Measurements from ENCODE around the gene DIS3L2. TPM values are rescaled to one million over a fixed set of nuclear protein-coding genes. Genes with fewer than 3 reads are reported as not detected.
"Not testable (repeated sequence)": the region's sequence is repeated elsewhere in the genome, so short reads cannot be mapped to it uniquely, and the experiment has no call there.

The DIS3L2 gene
- total RNA-seq, 2 experiments from 2014 or later = 30.6 to 33.7 TPM

GRCh38 chr2:232320443-232320803 is 358.9 kb downstream of the DIS3L2 start:
- CTCF ChIA-PET = interaction anchor here (1.5 to 2.5 kb wide), 2 partner anchors 13 to 395 kb away, joined by 5 to 8 read pairs; no protein-coding TSS in a partner anchor
- POLR2A ChIA-PET = no interaction called here

GRCh38 chr2:232321156-232321816 is 359.8 kb downstream of the DIS3L2 start:
- POLR2A ChIA-PET = no interaction called here

DNA sequence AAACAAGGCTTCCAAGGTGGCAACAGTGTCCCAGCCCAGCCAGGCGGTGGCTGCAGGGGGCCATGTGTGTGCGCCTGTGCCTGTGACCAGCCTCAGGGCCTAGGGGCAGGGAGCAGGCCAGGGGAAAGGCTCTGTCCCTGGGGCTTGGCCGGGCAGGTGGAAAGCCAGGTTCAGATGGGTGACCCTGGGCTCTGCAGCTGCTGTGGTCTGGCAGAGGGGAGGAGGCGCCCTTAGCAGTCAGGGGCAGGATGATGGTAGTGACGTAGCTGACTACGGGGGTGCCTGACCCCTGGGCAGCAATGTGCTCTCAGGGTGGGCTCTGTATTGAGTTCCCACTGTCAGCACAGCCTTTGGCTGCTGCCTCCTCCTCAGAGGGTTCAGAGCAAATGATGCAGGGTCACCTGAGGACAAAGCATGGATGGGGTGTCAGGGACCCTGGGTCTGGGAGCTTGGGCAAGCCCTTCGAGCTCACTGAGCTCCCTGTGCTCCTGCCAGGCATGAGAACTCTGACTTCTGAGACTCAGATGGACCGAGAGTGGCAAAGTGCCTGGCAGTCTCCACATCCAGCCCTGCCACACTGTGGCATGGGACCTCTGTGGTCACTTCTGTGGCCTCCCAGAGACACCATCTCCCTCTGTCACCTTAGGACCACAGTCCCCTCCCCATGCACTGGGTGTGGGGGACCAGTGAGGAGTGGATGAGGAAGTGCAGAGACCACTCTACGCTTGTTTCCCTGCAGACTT is 360.5 kb downstream of the DIS3L2 start:
- ChIA-PET CTCF (interaction anchor here (2.5 kb wide), 1 partner anchor 397 kb away, joined by 8 read pairs; no protein-coding TSS in a partner anchor), POLR2A (no interaction called here)

More at GRCh38 chr2:232321156-232321816, 359.8 kb downstream of the DIS3L2 start:
- CTCF ChIA-PET = interaction anchor here (1.5 to 2.5 kb wide), 2 partner anchors 14 to 396 kb away, joined by 5 to 8 read pairs; no protein-coding TSS in a partner anchor

DNA sequence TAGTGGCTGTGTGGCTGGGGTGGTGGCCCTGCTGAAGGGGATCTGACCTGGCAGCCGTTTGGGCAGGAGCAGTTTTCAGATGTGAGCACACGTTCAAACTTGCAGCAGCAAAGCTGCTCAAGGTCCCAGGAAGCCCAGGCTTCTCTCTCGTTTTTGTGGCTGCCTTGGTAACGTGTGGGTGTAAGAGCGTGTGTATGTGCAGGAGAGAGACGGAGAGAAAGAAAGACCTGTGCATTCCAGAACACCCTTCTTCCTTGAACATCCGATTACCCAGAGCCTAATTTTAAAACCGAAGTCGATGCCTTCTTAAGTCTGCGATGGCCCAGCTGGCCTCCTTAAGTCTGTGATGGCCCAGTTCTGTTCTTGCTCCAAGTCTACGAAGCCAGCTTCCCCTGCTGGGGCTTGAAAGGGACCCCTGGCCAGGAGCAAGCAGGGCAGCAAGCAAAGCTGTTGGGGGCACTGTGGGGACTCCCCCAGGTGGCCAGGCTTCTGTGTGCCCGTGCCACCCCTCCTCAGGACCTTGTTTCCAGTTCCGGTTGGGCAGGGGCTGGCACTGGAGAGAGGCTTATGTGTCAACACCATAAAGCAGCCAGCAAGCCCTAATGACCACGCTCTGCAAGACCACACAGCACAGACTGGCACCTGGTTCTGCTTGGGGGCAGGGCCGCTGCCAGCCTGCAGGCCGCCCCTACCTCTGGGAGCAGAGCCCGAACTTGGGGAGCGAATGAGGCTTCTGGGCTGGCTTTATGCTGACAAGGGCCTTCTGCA is 361.2 kb downstream of the DIS3L2 start:
- ChIA-PET CTCF (interaction anchor here (0.6 to 2.5 kb wide), 3 partner anchors 11 to 397 kb away, joined by 3 to 8 read pairs (median 3); no protein-coding TSS in a partner anchor), POLR2A (no interaction called here)

GRCh38 chr2:232323328-232323650 is 361.8 kb downstream of the DIS3L2 start:
- CTCF ChIA-PET = interaction anchor here (0.6 to 1.1 kb wide), 2 partner anchors 11 to 149 kb away, joined by 3 read pairs; no protein-coding TSS in a partner anchor

DNA sequence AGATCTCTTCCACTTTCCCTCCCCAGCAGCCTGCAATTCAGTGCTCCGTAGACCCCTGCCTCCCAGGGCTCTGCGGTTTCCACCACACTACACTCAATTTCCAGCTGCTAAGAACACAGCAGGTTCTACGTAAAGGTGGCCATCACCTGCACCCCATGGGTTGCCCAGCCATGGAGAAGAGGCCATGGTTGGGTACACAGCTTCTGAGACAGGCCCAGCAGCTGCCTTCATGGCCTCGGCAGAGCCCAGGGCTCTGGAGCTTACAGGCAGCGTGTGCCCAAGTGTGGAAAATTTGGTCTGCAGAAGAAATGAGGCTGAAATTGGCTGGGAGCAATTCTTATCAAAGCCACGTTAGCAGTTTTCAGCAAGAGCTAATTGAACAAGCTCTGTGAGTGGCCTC is 362.5 kb downstream of the DIS3L2 start:
- POLR2A ChIA-PET = not testable (repeated sequence)
- CTCF ChIA-PET = interaction anchor here (3.2 to 3.5 kb wide), 2 partner anchors 9 to 398 kb away, joined by 19 to 31 read pairs; partner anchors contain the start of gene NPPC

More at GRCh38 chr2:232323328-232323650, 361.8 kb downstream of the DIS3L2 start:
- POLR2A ChIA-PET = no interaction called here

DNA sequence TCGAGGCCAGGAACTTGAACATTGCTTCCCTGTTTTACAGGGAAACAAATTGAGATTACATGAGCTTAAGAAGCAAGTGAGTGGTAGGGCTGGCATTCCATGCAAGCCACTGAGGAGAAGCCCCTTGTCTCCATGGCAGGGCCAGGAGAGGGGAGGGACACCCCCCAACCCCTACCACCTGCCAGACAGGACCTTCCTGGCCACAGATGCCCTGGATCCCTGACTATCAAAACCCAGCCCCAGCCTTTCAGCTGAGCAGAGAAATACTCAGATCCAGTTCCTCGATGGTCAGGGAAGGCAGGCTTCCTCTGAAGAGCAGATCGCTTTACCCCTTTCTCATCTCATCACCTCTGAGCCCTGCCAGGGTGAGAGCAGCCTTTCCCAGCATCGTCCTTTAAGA is 363.3 kb downstream of the DIS3L2 start:
- CTCF ChIA-PET = interaction anchor here (1.8 to 3.5 kb wide), 4 partner anchors 10 to 418 kb away, joined by 4 to 31 read pairs (median 20); partner anchors contain the start of gene NPPC
- POLR2A ChIA-PET = no interaction called here

DNA sequence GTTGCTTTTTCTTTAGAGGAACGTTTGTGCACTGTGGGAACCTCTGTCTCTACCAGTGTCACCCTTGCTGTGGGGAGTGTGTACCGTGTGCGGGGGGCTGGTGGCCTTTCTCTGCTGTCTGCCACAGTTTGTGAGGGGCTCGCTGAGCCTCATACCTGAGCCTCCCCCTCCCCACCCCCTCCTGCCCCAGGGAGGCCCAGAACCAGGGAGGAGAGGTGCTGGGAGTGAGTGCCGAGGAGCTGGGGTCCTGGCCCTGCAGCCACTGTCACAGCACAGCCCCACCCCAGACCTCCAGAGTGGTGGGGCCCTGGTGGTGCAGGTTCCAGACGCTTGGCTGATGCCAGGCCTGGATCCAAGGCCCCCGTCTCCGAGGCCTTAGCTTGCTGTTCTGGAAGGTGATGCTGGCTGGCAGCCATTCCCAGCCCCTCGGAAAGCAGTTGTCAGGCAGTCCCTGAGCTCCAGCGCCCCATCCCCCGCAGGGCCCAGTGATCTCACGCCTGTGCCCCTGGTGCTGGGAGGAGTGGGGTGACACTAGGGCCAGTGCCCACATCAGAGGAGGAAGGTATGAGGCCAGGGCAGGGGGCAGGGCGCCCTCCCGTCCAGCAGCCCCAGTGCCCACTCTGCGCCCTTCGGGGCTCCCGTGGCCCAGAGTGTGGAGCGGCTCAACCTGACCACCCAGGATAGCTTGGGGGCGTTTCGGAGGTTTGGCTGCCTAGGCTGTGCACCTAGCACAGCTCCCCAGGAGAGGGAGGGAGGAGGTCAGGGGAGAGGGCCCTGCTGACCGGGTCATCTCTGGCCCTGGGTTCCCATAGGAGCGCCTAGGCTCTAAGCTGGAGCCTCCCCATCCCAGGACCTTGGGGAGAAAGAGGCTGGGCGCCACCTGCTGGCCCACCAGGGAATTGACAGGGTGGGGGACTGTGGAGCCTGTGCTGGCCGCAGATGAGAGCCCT is 364.1 kb downstream of the DIS3L2 start:
- ChIA-PET POLR2A (no interaction called here), CTCF (interaction anchor here (0.7 to 3.6 kb wide), 11 partner anchors 11 to 419 kb away, joined by 3 to 31 read pairs (median 3); partner anchors contain the start of gene NPPC)

DNA sequence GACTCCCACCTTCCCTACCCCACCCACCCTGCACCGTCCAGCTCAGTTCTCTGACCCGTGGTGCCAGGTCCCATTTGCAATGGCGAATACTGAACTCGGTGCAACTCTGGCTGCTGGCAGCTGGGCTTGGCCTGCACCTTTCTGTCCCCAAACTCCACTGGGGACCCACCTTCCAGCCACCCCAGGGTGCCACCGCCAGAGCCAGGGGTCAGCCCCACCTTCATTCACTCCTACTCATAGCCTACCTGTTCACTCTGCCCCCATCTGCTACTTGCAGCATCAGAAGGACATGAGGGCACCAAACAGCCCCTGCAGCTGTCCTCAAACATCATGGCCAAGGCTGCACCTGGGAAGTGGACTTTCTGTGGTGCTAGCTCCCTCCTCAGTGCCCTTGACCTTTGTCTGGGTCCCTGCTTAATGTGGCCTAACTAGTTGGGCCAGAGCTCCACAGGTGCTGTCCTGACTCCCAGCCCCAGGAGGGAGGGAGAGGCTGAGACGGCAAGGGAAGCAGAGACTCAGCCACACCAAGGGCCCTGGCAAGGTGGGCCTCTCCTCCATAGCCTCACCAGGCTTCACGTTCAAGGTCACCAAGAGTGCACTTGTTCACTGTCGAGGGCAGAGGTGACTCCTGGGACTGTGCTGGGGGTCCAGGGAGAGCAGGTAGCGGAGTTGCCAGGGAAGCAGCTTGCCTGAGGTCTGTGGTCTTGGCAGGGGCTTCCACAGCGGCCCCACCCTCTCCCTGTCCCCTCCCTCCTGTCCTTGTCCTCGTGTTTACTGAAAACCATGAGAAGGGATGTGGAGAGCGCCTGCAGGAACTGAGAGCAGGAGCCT is 365.0 kb downstream of the DIS3L2 start:
- CTCF ChIA-PET = interaction anchor here (0.9 to 3.6 kb wide), 12 partner anchors 11 to 420 kb away, joined by 3 to 31 read pairs (median 4); partner anchors contain the start of gene NPPC
- POLR2A ChIA-PET = not testable (repeated sequence)

- CTCF ChIA-PET = interaction anchor here (0.5 to 3.6 kb wide), 12 partner anchors 10 to 1908 kb away, joined by 3 to 31 read pairs (median 5); partner anchors contain the start of gene NPPC
- POLR2A ChIA-PET = no interaction called here
These were observed 365.9 kb downstream of the DIS3L2 start for GRCh38 chr2:232327105-232328031.

DNA sequence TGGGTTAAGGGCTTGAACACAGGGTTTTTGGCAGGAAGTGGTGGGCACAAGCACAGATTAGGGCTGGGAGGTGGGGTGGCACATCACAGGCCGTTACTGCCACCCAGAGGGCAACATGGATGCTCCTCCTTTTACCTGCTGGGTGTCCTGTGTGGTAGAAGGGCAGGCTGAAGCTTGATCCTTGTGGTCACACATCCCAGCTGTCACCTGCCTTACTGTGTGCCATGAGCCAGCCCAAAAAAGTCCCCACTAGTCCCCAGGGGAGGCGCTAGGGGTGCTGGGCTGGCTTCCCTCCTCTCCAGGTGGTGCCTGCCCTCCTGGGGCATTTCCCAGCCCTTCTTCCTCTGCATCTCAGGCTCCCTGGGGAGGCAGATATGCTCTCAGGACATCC is 366.5 kb downstream of the DIS3L2 start:
- ChIA-PET POLR2A (no interaction called here), CTCF (interaction anchor here (1.0 to 3.6 kb wide), 5 partner anchors 11 to 422 kb away, joined by 3 to 21 read pairs (median 8); no protein-coding TSS in a partner anchor)

DNA sequence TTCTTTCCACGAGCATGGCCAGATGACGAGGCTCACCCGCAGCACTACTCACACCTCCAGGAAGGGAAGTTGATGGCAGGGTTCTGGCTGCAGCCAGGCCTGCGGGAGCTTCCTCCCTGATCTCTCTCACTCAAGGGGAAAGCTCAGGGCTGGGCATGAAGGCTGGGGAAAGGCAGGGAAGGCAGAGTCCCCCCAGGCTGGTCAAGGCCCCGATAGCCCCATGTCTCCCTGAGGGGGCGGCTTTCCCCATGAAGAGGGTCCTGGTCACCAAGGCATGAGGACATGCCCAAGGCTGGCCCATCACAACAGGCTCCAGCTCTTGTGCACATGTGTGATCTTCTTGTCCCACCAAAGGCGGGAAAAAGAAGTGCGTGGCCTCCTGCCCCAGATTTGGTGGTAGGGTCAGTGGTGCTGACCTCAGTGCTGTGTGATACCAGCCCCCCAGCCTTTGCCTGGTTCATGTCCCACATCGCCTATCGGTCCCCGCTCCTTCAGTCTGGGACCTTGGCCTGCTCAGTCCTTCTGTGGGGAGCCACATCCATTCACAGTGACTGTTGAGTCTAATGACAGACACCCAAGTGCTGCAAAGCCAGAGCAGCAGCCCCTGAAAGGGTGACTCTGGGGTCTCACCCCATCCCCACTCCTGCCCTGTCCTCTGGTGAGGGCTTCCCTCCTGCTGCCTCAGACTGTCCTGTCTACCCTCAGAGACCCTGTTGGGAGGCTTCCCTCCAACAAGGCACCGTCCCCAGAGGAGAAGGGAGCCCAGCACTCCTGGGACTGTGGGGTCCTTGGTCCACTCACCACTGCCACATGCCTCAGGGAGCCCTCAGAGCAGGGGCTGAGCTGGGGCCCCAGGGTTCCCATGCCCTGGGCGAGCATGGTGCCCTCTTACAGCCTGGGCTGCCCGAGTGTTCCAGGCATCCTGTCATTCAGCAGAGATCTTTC is 367.3 kb downstream of the DIS3L2 start:
- CTCF ChIA-PET = interaction anchor here (3.6 kb wide), 1 partner anchor 19 kb away, joined by 16 read pairs; no protein-coding TSS in a partner anchor
- POLR2A ChIA-PET = no interaction called here

DNA sequence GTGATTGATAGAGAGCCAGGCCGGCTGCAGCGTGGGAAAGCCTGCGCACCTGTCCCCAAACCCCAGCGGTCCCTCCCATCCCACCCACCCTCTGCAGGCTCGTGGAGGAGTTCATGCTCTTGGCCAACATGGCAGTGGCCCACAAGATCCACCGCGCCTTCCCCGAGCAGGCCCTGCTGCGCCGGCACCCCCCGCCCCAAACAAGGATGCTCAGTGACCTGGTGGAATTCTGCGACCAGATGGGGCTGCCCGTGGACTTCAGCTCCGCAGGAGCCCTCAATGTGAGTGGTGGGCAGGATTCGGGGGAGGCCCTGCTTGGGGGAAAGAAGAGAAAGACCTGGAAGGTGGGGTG is 368.2 kb downstream of the DIS3L2 start:
- ChIA-PET CTCF (no interaction called here), POLR2A (no interaction called here)

GRCh38 chr2:232330068-232330999 is 368.8 kb downstream of the DIS3L2 start:
- ChIA-PET POLR2A (no interaction called here), CTCF (no interaction called here)

DNA sequence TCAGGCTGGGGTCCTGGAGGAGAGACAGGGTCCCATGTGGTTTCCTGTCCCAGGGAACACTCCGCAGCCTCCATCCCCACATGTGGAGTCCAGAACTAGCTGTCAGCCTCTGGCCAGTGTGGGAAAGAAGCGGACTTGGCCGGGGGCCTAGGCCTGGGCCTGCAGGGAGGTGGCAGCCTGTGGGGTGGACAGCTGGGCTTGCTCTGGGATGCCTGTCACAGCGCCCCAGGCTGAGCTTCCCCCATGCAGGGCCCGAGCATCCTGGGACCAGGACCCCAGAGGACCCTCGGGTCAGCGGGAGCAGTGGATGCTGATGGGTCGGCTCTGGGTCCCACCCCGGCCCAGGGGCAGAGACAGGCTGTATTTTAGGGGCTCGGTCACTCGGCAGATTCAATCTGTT is 369.5 kb downstream of the DIS3L2 start:
- POLR2A ChIA-PET, CTCF ChIA-PET: not testable (repeated sequence)
